ENCODE data around the gene SCAI.
"Not testable (repeated sequence)": the region's sequence is repeated elsewhere in the genome, so short reads cannot be mapped to it uniquely, and the experiment has no call there.

Gene SCAI

GRCh38 chr9:125028041-125028440 lies 115.3 kb downstream of the SCAI start:
- no peak for DNase-seq (ENCODE audit: low read depth)

- DNase-seq (ENCODE audit: low read depth) = no peak
Measured at GRCh38 chr9:125024917-125025316, 118.4 kb downstream of the SCAI start.

GRCh38 chr9:125021069-125021468 lies 122.3 kb downstream of the SCAI start:
- no peak for DNase-seq (ENCODE audit: low read depth)

GRCh38 chr9:125015655-125016054 lies 127.7 kb downstream of the SCAI start:
- not testable (repeated sequence) for DNase-seq (ENCODE audit: low read depth)

GRCh38 chr9:125012013-125012412 lies 131.3 kb downstream of the SCAI start:
- DNase-seq (ENCODE audit: low read depth) = not testable (repeated sequence)

GRCh38 chr9:125008599-125008998 lies 134.7 kb downstream of the SCAI start:
- DNase-seq (ENCODE audit: low read depth) = no peak

- no peak for DNase-seq (ENCODE audit: low read depth)
Measured at GRCh38 chr9:125003332-125003731, 140.0 kb downstream of the SCAI start.

GRCh38 chr9:124983698-124984097 lies 159.6 kb downstream of the SCAI start:
- no peak for DNase-seq (ENCODE audit: low read depth)

GRCh38 chr9:124980431-124980830 lies 162.9 kb downstream of the SCAI start:
- no peak for DNase-seq (ENCODE audit: low read depth)

GRCh38 chr9:124975131-124975530 lies 168.2 kb downstream of the SCAI start:
- no peak for DNase-seq (ENCODE audit: low read depth)

GRCh38 chr9:124973807-124974206 lies 169.5 kb downstream of the SCAI start:
- DNase-seq (ENCODE audit: low read depth) = no peak

GRCh38 chr9:124972241-124972770 lies 171.0 kb downstream of the SCAI start:
- DNase-seq (ENCODE audit: low read depth) = no peak

GRCh38 chr9:124969401-124969800 lies 173.9 kb downstream of the SCAI start:
- DNase-seq (ENCODE audit: low read depth) = no peak

- no peak for DNase-seq (ENCODE audit: low read depth)
Measured at GRCh38 chr9:124968238-124968637, 175.1 kb downstream of the SCAI start.

GRCh38 chr9:124965775-124966568 lies 177.4 kb downstream of the SCAI start:
- DNase-seq (ENCODE audit: low read depth) = not testable (repeated sequence)

- DNase-seq (ENCODE audit: low read depth) = no peak
Measured at GRCh38 chr9:124964604-124965003, 178.7 kb downstream of the SCAI start.

- DNase-seq (ENCODE audit: low read depth) = no peak
Measured at GRCh38 chr9:124964056-124964455, 179.3 kb downstream of the SCAI start.

- DNase-seq (ENCODE audit: low read depth) = no peak
Measured at GRCh38 chr9:124960409-124960752, 182.9 kb downstream of the SCAI start.

GRCh38 chr9:124959671-124960408 lies 183.5 kb downstream of the SCAI start:
- DNase-seq (ENCODE audit: low read depth) = not testable (repeated sequence)

GRCh38 chr9:124954255-124954654 lies 189.1 kb downstream of the SCAI start:
- DNase-seq (ENCODE audit: low read depth) = no peak

GRCh38 chr9:124950050-124950718 lies 193.1 kb downstream of the SCAI start:
- no peak for DNase-seq (ENCODE audit: low read depth)

GRCh38 chr9:124949387-124949786 lies 193.9 kb downstream of the SCAI start:
- DNase-seq (ENCODE audit: low read depth) = no peak

All from stimulated activated CD8-positive, alpha-beta memory T cell treated with anti-CD3 and anti-CD28 coated beads, Interleukin-15, amount 100 ng/mL, for 1 hour (primary cell).